Activated CD4-positive, alpha-beta T cell treated with anti-CD3 and anti-CD28 coated beads, Interleukin-2, amount 10 ng/mL, durations not matched to agents 7 days and 5 days (primary cell): ENCODE results near the gene ACE. TPM values are rescaled to one million over a fixed set of nuclear protein-coding genes. Genes with fewer than 3 reads are reported as not detected.

ENCODE experiments used
- CTCF ChIA-PET: fragments of 350-600 bp; sonication (Branson Sonifier 250); formaldehyde crosslinking; loops from one replicate; lab custom pipeline; 2021; ENCODE audit warnings: antibody characterized with exemption; lab: Charles Lee
- POLR2A ChIA-PET: fragments of 350-600 bp; sonication (Branson Sonifier 250); formaldehyde crosslinking; loops from one replicate; lab custom pipeline; 2021; ENCODE audit warnings: antibody characterized with exemption; lab: Charles Lee
- DNase-seq: peaks from one replicate; pipeline ENCODE4 v3.0.0-alpha.2; 2020
- H3K27ac Mint-ChIP-seq: one replicate; pipeline ENCODE4 v1.8.0; 2021; ENCODE audit warnings: mild to moderate bottlenecking, moderate library complexity, mixed read lengths
- H3K27me3 Mint-ChIP-seq: one replicate; pipeline ENCODE4 v1.8.0; 2021; ENCODE audit warnings: mixed read lengths
- H3K36me3 Mint-ChIP-seq: one replicate; pipeline ENCODE4 v1.8.0; 2021; ENCODE audit warnings: low read depth, mixed read lengths
- H3K4me1 Mint-ChIP-seq: one replicate; pipeline ENCODE4 v1.8.0; 2021; ENCODE audit warnings: mixed read lengths
- H3K4me3 Mint-ChIP-seq: one replicate; pipeline ENCODE4 v1.8.0; 2021; ENCODE audit warnings: mild to moderate bottlenecking, moderate library complexity, mixed read lengths
- H3K9me3 Mint-ChIP-seq: one replicate; pipeline ENCODE4 v1.8.0; 2021; ENCODE audit warnings: mixed read lengths
- total RNA-seq, 2 experiments: library from RNA; stranded (reverse); gene quantifications; one replicate each; pipeline ENCODE4 v1.2.3, GENCODE V29; 2021

Gene ACE
- total RNA-seq, 2 experiments from 2014 or later, result 4.1 to 5.9 TPM

DNA sequence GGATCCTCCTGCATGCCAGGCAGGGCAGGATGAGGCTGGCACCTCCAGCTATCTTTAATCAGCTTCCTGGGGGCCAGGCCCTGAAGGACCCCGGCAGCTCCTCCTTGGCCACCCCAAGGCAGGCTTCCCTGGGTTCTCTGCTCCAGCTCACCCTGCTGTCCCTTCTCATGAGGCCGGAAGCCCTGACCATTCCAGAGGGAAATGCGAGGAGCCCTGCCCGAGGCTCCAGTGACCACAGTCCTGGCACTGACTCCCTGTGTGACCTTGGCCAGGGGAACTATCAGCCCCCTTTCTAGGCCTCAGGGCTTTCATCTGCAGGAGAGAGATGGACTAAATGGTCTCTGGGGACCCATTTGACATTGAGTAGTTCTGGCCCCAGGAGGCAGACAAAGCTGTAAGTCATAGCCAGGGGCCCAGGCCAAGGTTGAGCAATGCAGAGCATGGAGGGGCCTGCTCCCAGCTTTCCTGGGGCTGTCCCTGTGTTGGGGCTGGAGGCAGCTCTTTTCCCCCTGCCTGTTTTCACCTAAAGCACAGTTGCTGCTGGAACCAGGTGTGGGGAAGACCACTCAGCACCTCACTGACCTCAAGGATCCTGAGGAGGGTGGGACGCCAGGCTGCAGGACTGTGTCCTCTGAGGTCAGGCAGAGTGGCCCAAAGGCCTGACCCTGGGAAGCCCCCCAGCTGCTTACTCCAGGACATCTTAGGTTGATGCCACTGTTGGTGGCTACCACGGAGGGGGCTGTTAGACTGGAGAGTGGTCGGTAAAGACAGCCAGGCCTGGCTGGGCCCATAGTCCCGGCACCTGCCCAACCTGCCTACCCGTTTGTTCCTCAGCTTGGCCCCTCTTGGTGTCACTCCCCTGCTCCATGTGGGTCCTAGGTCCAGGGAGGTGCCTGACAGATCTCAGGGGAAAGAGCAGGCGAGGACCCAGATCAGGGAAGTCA lies 54.4 kb downstream of the ACE start:
- Mint-ChIP-seq H3K4me1 (no peaks in the 10 kb centered on the region), H3K27me3 (peaks cover 2% of the 10 kb centered on the region), H3K27ac (no peak overlapping the region), H3K9me3 (no peaks in the 10 kb centered on the region), H3K36me3 (no peaks in the 10 kb centered on the region), H3K4me3 (no peak overlapping the region)
- POLR2A ChIA-PET, result interaction anchor here (0.7 kb wide), 1 partner anchor 220 kb away, joined by 3 read pairs; no protein-coding TSS in a partner anchor
- no peak for DNase-seq
- CTCF ChIA-PET, result interaction anchor here (1.2 kb wide), 1 partner anchor 12 kb away, joined by 3 read pairs; no protein-coding TSS in a partner anchor

GRCh38 chr17:63533433-63534077 lies 56.7 kb downstream of the ACE start:
- peaks cover 4% of the 10 kb centered on the region for H3K4me1 Mint-ChIP-seq
- H3K36me3 Mint-ChIP-seq, result no peaks in the 10 kb centered on the region
- POLR2A ChIA-PET, result no interaction called here
- H3K9me3 Mint-ChIP-seq, result no peaks in the 10 kb centered on the region
- peaks cover 17% of the 10 kb centered on the region for H3K27me3 Mint-ChIP-seq
- no peak overlapping the region for H3K27ac Mint-ChIP-seq
- no peak overlapping the region for H3K4me3 Mint-ChIP-seq
- DNase-seq, result no peak
- CTCF ChIA-PET, result no interaction called here

GRCh38 chr17:63534078-63534570 lies 57.3 kb downstream of the ACE start:
- no peak overlapping the region for H3K27ac Mint-ChIP-seq
- H3K36me3 Mint-ChIP-seq, result no peaks in the 10 kb centered on the region
- no peak overlapping the region for H3K4me3 Mint-ChIP-seq
- peaks cover 4% of the 10 kb centered on the region for H3K4me1 Mint-ChIP-seq
- H3K9me3 Mint-ChIP-seq, result no peaks in the 10 kb centered on the region
- ChIA-PET CTCF (no interaction called here), POLR2A (no interaction called here)
- H3K27me3 Mint-ChIP-seq, result peaks cover 23% of the 10 kb centered on the region
- no peak for DNase-seq

DNA sequence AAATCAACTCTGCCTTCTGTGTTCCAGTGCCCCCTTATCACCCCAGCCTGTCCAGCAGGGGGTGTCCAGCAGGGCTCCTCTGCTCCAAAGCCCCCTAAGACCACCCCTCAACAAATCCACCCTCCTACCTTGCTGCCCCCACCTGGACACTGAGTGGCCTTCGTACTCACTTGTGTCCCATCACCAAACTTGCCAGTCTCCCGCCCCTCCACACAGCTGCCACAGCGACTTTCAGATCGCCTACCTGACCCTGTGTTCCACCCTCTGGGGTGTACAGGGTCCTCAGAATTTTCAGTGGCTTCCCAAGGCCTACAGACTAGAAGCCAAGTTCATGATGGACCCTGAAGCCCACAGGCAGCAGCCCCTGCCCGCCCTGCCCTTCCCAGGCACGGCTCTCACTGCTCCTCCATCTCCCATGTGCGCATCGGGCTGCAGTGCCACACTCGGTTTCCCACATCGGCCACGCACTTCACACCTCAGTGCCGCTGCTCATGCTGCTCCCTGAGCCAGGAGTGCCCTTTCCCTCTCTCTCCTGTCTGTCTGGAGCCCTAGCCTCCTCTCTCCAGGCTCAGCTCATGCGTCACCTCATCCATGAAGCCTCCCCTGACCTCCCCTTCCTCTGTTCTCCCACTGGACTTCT lies 58.1 kb downstream of the ACE start:
- Mint-ChIP-seq H3K27me3 (peaks cover 31% of the 10 kb centered on the region), H3K36me3 (no peaks in the 10 kb centered on the region), H3K4me3 (no peak overlapping the region), H3K4me1 (peaks cover 4% of the 10 kb centered on the region), H3K27ac (no peak overlapping the region), H3K9me3 (no peaks in the 10 kb centered on the region)
- CTCF ChIA-PET, result no interaction called here
- DNase-seq, result no peak
- POLR2A ChIA-PET, result no interaction called here

DNA sequence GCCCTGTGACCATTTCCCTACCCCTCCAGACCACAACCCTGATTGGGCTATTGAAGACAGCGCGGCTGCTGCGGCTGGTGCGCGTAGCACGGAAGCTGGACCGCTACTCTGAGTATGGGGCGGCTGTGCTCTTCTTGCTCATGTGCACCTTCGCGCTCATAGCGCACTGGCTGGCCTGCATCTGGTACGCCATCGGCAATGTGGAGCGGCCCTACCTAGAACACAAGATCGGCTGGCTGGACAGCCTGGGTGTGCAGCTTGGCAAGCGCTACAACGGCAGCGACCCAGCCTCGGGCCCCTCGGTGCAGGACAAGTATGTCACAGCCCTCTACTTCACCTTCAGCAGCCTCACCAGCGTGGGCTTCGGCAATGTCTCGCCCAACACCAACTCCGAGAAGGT lies 58.8 kb downstream of the ACE start:
- no peak for DNase-seq
- Mint-ChIP-seq H3K36me3 (no peaks in the 10 kb centered on the region), H3K27me3 (peaks cover 32% of the 10 kb centered on the region), H3K4me3 (no peak overlapping the region), H3K27ac (no peak overlapping the region), H3K9me3 (no peaks in the 10 kb centered on the region), H3K4me1 (peaks cover 4% of the 10 kb centered on the region)
- CTCF ChIA-PET, result no interaction called here
- POLR2A ChIA-PET, result no interaction called here

DNA sequence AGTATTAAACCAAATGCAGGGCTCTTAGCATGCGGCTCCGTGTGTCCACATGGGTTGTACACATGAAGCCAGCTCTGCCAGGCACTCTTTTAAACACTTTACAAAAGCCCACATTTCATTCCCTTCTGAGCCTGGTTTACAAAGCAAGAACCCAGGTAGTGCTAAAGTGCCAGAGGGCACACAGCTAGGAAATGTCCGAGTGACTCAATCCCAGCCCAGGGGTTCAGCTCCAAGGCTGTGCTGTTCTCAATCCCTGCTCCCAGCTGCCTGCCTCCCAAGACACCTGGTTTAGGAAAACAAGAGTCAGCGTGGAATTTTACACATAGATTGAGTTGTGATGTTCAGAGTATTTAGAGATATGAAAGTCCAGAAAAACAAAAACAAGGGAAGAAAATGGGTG lies 60.1 kb downstream of the ACE start:
- Mint-ChIP-seq H3K9me3 (no peaks in the 10 kb centered on the region), H3K36me3 (no peaks in the 10 kb centered on the region), H3K4me1 (peaks cover 4% of the 10 kb centered on the region), H3K27ac (no peak overlapping the region), H3K4me3 (no peak overlapping the region), H3K27me3 (peaks cover 32% of the 10 kb centered on the region)
- POLR2A ChIA-PET, result no interaction called here
- CTCF ChIA-PET, result no interaction called here
- no peak for DNase-seq

DNA sequence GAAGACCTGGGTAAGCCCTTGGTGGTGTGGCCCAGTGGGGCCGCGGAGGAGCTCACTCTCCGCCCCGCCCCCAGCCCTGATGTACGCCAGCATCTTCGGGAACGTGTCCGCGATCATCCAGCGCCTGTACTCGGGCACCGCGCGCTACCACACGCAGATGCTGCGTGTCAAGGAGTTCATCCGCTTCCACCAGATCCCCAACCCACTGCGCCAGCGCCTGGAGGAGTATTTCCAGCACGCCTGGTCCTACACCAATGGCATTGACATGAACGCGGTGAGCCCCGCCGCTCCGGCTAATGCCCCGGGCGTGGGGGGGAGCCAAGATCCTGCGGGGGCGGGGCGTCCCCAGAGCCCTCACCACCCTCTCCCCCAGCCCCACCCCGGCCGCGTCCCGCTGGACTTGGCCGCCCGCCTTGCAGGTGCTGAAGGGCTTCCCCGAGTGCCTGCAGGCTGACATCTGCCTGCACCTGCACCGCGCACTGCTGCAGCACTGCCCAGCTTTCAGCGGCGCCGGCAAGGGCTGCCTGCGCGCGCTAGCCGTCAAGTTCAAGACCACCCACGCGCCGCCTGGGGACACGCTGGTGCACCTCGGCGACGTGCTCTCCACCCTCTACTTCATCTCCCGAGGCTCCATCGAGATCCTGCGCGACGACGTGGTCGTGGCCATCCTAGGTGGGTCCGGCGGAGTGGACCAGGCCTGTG lies 61.3 kb downstream of the ACE start:
- peaks cover 4% of the 10 kb centered on the region for H3K4me1 Mint-ChIP-seq
- no peaks in the 10 kb centered on the region for H3K9me3 Mint-ChIP-seq
- no peaks in the 10 kb centered on the region for H3K36me3 Mint-ChIP-seq
- POLR2A ChIA-PET, result no interaction called here
- no peak for DNase-seq
- no peak overlapping the region for H3K4me3 Mint-ChIP-seq
- no peak overlapping the region for H3K27ac Mint-ChIP-seq
- CTCF ChIA-PET, result interaction anchor here (1.1 kb wide), 1 partner anchor 11 kb away, joined by 3 read pairs; no protein-coding TSS in a partner anchor
- H3K27me3 Mint-ChIP-seq, result peaks cover 32% of the 10 kb centered on the region

- Mint-ChIP-seq H3K9me3 (no peaks in the 10 kb centered on the region), H3K36me3 (no peaks in the 10 kb centered on the region), H3K27me3 (peaks cover 32% of the 10 kb centered on the region), H3K27ac (no peak overlapping the region), H3K4me3 (no peak overlapping the region), H3K4me1 (peaks cover 4% of the 10 kb centered on the region)
- ChIA-PET POLR2A (no interaction called here), CTCF (interaction anchor here (1.1 kb wide), 1 partner anchor 12 kb away, joined by 3 read pairs; no protein-coding TSS in a partner anchor)
- DNase-seq, result no peak
Observed at GRCh38 chr17:63538693-63539595, 62.1 kb downstream of the ACE start.

GRCh38 chr17:63540590-63540989 lies 63.7 kb downstream of the ACE start:
- Mint-ChIP-seq H3K27me3 (peaks cover 32% of the 10 kb centered on the region), H3K36me3 (no peaks in the 10 kb centered on the region), H3K4me1 (peaks cover 4% of the 10 kb centered on the region), H3K4me3 (no peak overlapping the region), H3K9me3 (no peaks in the 10 kb centered on the region), H3K27ac (no peak overlapping the region)
- POLR2A ChIA-PET, result no interaction called here
- no peak for DNase-seq
- CTCF ChIA-PET, result interaction anchor here (0.6 kb wide), 1 partner anchor 9 kb away, joined by 3 read pairs; no protein-coding TSS in a partner anchor

- DNase-seq, result no peak
- Mint-ChIP-seq H3K36me3 (no peaks in the 10 kb centered on the region), H3K9me3 (no peaks in the 10 kb centered on the region), H3K4me3 (no peak overlapping the region), H3K27me3 (peaks cover 26% of the 10 kb centered on the region), H3K4me1 (peaks cover 3% of the 10 kb centered on the region), H3K27ac (no peak overlapping the region)
- POLR2A ChIA-PET, result no interaction called here
- CTCF ChIA-PET, result interaction anchor here (1.3 to 2.2 kb wide), 2 partner anchors 9 to 11 kb away, joined by 3 to 9 read pairs; partner anchors contain the start of gene DCAF7
Observed at GRCh38 chr17:63542218-63542545, 65.3 kb downstream of the ACE start.

GRCh38 chr17:63542942-63543821 lies 66.3 kb downstream of the ACE start:
- Mint-ChIP-seq H3K4me3 (no peak overlapping the region), H3K36me3 (no peaks in the 10 kb centered on the region), H3K9me3 (no peaks in the 10 kb centered on the region), H3K27ac (no peak overlapping the region), H3K4me1 (peaks cover 2% of the 10 kb centered on the region), H3K27me3 (peaks cover 18% of the 10 kb centered on the region)
- CTCF ChIA-PET, result interaction anchor here (0.8 to 2.2 kb wide), 5 partner anchors 8 to 119 kb away, joined by 3 to 9 read pairs (median 3); partner anchors contain the start of gene DCAF7
- POLR2A ChIA-PET, result no interaction called here
- no peak for DNase-seq
